ENCODE data around the gene CAT.

DNA sequence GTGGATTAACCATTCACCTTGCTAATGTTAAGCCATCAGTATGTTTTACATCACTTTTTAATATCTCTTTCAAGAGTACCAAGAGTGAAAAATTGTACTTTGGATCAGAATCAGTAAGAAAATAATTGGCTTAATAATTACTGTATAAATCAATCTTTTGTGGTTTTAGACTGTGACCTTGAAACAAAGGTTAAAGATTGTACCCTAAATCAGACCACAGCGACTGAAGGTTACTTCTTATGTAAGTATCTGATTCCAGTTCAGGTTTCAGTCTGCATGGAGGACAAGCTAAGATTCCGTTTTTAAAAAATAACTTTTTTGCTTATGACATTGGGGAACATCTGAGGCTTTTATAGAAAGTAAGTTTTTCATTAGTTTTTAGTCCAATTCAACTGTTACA lies 18.9 kb downstream of the CAT start:
- TF ChIP-seq, protein P1, sequence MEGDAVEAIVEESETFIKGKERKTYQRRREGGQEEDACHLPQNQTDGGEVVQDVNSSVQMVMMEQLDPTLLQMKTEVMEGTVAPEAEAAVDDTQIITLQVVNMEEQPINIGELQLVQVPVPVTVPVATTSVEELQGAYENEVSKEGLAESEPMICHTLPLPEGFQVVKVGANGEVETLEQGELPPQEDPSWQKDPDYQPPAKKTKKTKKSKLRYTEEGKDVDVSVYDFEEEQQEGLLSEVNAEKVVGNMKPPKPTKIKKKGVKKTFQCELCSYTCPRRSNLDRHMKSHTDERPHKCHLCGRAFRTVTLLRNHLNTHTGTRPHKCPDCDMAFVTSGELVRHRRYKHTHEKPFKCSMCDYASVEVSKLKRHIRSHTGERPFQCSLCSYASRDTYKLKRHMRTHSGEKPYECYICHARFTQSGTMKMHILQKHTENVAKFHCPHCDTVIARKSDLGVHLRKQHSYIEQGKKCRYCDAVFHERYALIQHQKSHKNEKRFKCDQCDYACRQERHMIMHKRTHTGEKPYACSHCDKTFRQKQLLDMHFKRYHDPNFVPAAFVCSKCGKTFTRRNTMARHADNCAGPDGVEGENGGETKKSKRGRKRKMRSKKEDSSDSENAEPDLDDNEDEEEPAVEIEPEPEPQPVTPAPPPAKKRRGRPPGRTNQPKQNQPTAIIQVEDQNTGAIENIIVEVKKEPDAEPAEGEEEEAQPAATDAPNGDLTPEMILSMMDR (IDR thresholded peaks at IDR 0.05), result no peak
- TF ChIP-seq POLR2A (IDR thresholded peaks at IDR 0.05), result no peak
